ENCODE data around the gene THRSP. TPM values are rescaled to one million over a fixed set of nuclear protein-coding genes. Genes with fewer than 3 reads are reported as not detected.

THRSP gene
- total RNA-seq, 1 experiment from 2014 or later: 0.72 TPM

GRCh38 chr11:78078218-78079167 is 14.8 kb downstream of the THRSP start:
- intact Hi-C loops (cut with micrococcal nuclease; ENCODE audit: unreplicated experiment): loop anchor here (1.0 to 5.0 kb wide), 3 partner anchors 84 to 441 kb away; partner anchors contain the start of genes CLNS1A and INTS4
- Histone ChIP-seq H3K27me3 (ENCODE audit: insufficient read depth, low read depth) (no peaks in the 10 kb centered on the region), H4K20me1 (ENCODE audit: insufficient read depth) (peaks cover 42% of the 10 kb centered on the region), H3K27ac (peak overlapping the region; percentile 46), H3K9me3 (ENCODE audit: insufficient read depth, low read depth) (no peaks in the 10 kb centered on the region), H3K79me2 (ENCODE audit: low read depth) (peaks cover 62% of the 10 kb centered on the region), H3K4me3 (peak overlapping the region; percentile 89), H3F3A (ENCODE audit: insufficient read depth, low read depth) (no peaks in the 10 kb centered on the region; the same call in 1 of the 2 replicates), H3K9me2 (ENCODE audit: insufficient read depth) (no peaks in the 10 kb centered on the region), H3K4me1 (replicated peaks; ENCODE audit: insufficient read depth) (peaks cover 35% of the 10 kb centered on the region), H3K36me3 (ENCODE audit: low read depth) (peaks cover 16% of the 10 kb centered on the region; the same call in 1 of the 2 replicates), H3K4me2 (peak overlapping the region; percentile 86), H2AFZ (peak overlapping the region; percentile 97)
- POLR2A ChIA-PET (ENCODE audit: unreplicated experiment): interaction anchor here (0.6 to 0.8 kb wide), 4 partner anchors 20 to 341 kb away, joined by 3 to 14 read pairs (median 4); no protein-coding TSS in a partner anchor
- CTCF ChIA-PET: interaction anchor here (0.6 to 1.1 kb wide), 2 partner anchors 84 to 435 kb away, joined by 3 to 4 read pairs; partner anchors contain the start of gene INTS4
- TF ChIP-seq EZH2 (IDR thresholded peaks at IDR 0.05; ENCODE audit: low read depth) (no peak), CTCF (conservative IDR thresholded peaks at IDR 0.05) (no peak)
- DNase-seq: peak in 1 of 2 experiments; percentile 54
- BruUV-seq (replicated peaks): no TSS peak

GRCh38 chr11:78079232-78080083 is 15.8 kb downstream of the THRSP start, which contains the start of gene NDUFC2:
NDUFC2 (minus strand) TSS chr11:78079862; CDS start chr11:78079744, 118 bp downstream.
- H3K9me3 ChIP-seq (ENCODE audit: insufficient read depth, low read depth): no peaks in the 10 kb centered on the region
- TF ChIP-seq EZH2 (IDR thresholded peaks at IDR 0.05; ENCODE audit: low read depth) (no peak), CTCF (conservative IDR thresholded peaks at IDR 0.05) (0 out of 2 replicates have a peak, but pooled peaks have one; percentile 14)
- ChIA-PET CTCF (interaction anchor here (0.6 to 1.1 kb wide), 4 partner anchors 57 to 436 kb away, joined by 3 to 4 read pairs (median 4); partner anchors contain the start of gene INTS4), POLR2A (ENCODE audit: unreplicated experiment) (interaction anchor here (0.6 to 1.0 kb wide), 4 partner anchors 19 to 295 kb away, joined by 3 to 6 read pairs (median 4); partner anchors contain the start of gene INTS4)
- DNase-seq: peak; percentile 73 to 82
- H3K4me1 ChIP-seq (replicated peaks; ENCODE audit: insufficient read depth): peaks cover 35% of the 10 kb centered on the region
- H3F3A ChIP-seq (ENCODE audit: insufficient read depth, low read depth): no peaks in the 10 kb centered on the region; the same call in 1 of the 2 replicates
- peak within 1 kb of the TSS; percentile 89 for H3K4me3 ChIP-seq
- peak within 1 kb of the TSS; percentile 97 for H2AFZ ChIP-seq
- H4K20me1 ChIP-seq (ENCODE audit: insufficient read depth): peaks cover 38% of the 10 kb centered on the region
- H3K27me3 ChIP-seq (ENCODE audit: insufficient read depth, low read depth): no peaks in the 10 kb centered on the region
- intact Hi-C loops (cut with micrococcal nuclease; ENCODE audit: unreplicated experiment): loop anchor here (1.0 to 5.0 kb wide), 3 partner anchors 85 to 442 kb away; partner anchors contain the start of genes CLNS1A and INTS4
- H3K79me2 ChIP-seq (ENCODE audit: low read depth): peaks cover 54% of the 10 kb centered on the region
- H3K36me3 ChIP-seq (ENCODE audit: low read depth): peaks cover 15% of the 10 kb centered on the region; the same call in 1 of the 2 replicates
- no peaks in the 10 kb centered on the region for H3K9me2 ChIP-seq (ENCODE audit: insufficient read depth)
- TSS peak; percentile 71 for BruUV-seq (replicated peaks)
- peak within 1 kb of the TSS; percentile 86 for H3K4me2 ChIP-seq
- H3K27ac ChIP-seq: peak within 1 kb of the TSS; percentile 46

Data from PC-9 (cell line).